ENCODE results near the gene GNPDA2.

DNA sequence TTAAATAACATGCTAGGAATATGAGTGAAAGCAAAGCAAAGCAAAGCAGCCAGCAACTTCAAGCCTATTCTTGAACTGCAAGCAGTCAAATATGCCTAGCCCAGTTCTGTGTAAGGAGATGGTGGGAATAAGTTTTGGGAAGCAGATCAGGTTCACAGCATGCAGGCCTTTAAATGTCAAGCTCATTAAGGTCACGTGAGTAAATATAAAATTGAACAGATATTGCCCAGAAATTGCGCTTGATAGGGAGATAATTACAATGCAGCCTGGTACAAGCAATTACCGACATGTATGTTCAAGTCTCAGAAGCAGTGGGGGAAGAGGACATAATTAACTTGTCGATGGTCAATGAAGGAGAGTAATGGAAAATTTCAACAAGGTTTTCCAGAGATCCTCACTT is 6.0 kb downstream of the GNPDA2 start:
- TF ChIP-seq EZH2phosphoT487 (IDR thresholded peaks at IDR 0.05) = no peak
- TF ChIP-seq, protein P1, sequence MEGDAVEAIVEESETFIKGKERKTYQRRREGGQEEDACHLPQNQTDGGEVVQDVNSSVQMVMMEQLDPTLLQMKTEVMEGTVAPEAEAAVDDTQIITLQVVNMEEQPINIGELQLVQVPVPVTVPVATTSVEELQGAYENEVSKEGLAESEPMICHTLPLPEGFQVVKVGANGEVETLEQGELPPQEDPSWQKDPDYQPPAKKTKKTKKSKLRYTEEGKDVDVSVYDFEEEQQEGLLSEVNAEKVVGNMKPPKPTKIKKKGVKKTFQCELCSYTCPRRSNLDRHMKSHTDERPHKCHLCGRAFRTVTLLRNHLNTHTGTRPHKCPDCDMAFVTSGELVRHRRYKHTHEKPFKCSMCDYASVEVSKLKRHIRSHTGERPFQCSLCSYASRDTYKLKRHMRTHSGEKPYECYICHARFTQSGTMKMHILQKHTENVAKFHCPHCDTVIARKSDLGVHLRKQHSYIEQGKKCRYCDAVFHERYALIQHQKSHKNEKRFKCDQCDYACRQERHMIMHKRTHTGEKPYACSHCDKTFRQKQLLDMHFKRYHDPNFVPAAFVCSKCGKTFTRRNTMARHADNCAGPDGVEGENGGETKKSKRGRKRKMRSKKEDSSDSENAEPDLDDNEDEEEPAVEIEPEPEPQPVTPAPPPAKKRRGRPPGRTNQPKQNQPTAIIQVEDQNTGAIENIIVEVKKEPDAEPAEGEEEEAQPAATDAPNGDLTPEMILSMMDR (IDR thresholded peaks at IDR 0.05) = no peak
- TF ChIP-seq EZH2 (IDR thresholded peaks at IDR 0.05) = no peak
